ENCODE measurements around the gene PPP1R3E. TPM values are rescaled to one million over a fixed set of nuclear protein-coding genes. Genes with fewer than 3 reads are reported as not detected.

The PPP1R3E gene
- total RNA-seq, 1 donor from 2014 or later, result 8.0 TPM

GRCh38 chr14:23322568-23323517 lies 20.2 kb upstream of the PPP1R3E start:
- no peak for DNase-seq (ENCODE audit: low spot score)

GRCh38 chr14:23321572-23322547 lies 19.2 kb upstream of the PPP1R3E start:
- DNase-seq (ENCODE audit: low spot score), result no peak

GRCh38 chr14:23320584-23321571 lies 18.2 kb upstream of the PPP1R3E start, which contains the start of gene PABPN1:
Gene PABPN1 (plus strand): TSS chr14:23321457. CDS start chr14:23321470, 13 bp downstream.
- peak; percentile 99 for DNase-seq (ENCODE audit: low spot score)

GRCh38 chr14:23319746-23320583 lies 17.3 kb upstream of the PPP1R3E start:
- no peak for DNase-seq (ENCODE audit: low spot score)

GRCh38 chr14:23316300-23316699 lies 13.6 kb upstream of the PPP1R3E start:
- DNase-seq (ENCODE audit: low spot score), result no peak

- no peak for DNase-seq (ENCODE audit: low spot score)
These were observed 7.9 kb upstream of the PPP1R3E start for GRCh38 chr14:23310546-23310945.

GRCh38 chr14:23308721-23309445 lies 6.2 kb upstream of the PPP1R3E start:
- DNase-seq (ENCODE audit: low spot score), result no peak

- no peak for DNase-seq (ENCODE audit: low spot score)
These were observed 5.3 kb upstream of the PPP1R3E start for GRCh38 chr14:23307687-23308644.

- no peak for DNase-seq (ENCODE audit: low spot score)
These were observed 4.5 kb upstream of the PPP1R3E start for GRCh38 chr14:23307146-23307530.

GRCh38 chr14:23306412-23307145 lies 3.9 kb upstream of the PPP1R3E start, which contains the start of gene BCL2L2:
Gene BCL2L2 (plus strand): TSS chr14:23306833. CDS start chr14:23307768, 935 bp downstream.
- peak; percentile 93 for DNase-seq (ENCODE audit: low spot score)

- no peak for DNase-seq (ENCODE audit: low spot score)
These were observed 730 bp downstream of the PPP1R3E start for GRCh38 chr14:23301969-23302289.

- DNase-seq (ENCODE audit: low spot score), result peak; percentile 99
These were observed 1.2 kb downstream of the PPP1R3E start for GRCh38 chr14:23301288-23301968.

GRCh38 chr14:23300687-23301223 lies 1.9 kb downstream of the PPP1R3E start:
- no peak for DNase-seq (ENCODE audit: low spot score)

GRCh38 chr14:23299986-23300686 lies 2.5 kb downstream of the PPP1R3E start:
- DNase-seq (ENCODE audit: low spot score), result no peak

- no peak for DNase-seq (ENCODE audit: low spot score)
These were observed 3.3 kb downstream of the PPP1R3E start for GRCh38 chr14:23299211-23299957.
